Adrenal gland (tissue), 12 donors: ENCODE measurements around the gene ATP13A2. TPM values are rescaled to one million over a fixed set of nuclear protein-coding genes. Genes with fewer than 3 reads are reported as not detected.

Experiments
- DNase-seq, 7 donors: peaks; one replicate each; pipeline ENCODE4 v3.0.0-alpha.2; 2019 to 2020
- H3K27ac ChIP-seq, 5 donors: fragments of 200-600 bp; sonication (generic) in 4 of 5; 1 replicate in 3 of 5; 2 replicates in 2 of 5; pipeline versions ENCODE4 v1.5.1 to v1.8.0; 2016 to 2020; ENCODE audit warnings: mild to moderate bottlenecking in 1 of 5
- H3K27me3 ChIP-seq: fragments of 200-600 bp; 2 replicates; pipeline ENCODE4 v1.8.0; 2021
- H3K36me3 ChIP-seq, 2 donors: fragments of 200-600 bp; replicated peaks in 1 of 2; 1 replicate in 1 of 2; 2 replicates in 1 of 2; pipeline versions ENCODE4 v1.5.1 to v1.8.0; 2018 to 2022
- H3K4me1 ChIP-seq, 2 donors: fragments of 200-600 bp; replicated peaks in 1 of 2; 1 replicate in 1 of 2; 2 replicates in 1 of 2; pipeline versions ENCODE4 v1.5.1 to v1.8.0; 2018 to 2021
- H3K4me3 ChIP-seq, 4 donors: fragments of 200-600 bp; sonication (generic) in 3 of 4; one replicate each; pipeline ENCODE4 v1.5.1; 2016 to 2018
- H3K9me3 ChIP-seq, 3 donors: fragments of 200-600 bp; sonication (generic) in 1 of 3; replicated peaks in 1 of 3; 1 replicate in 2 of 3; 2 replicates in 1 of 3; pipeline versions ENCODE4 v1.5.1 to v1.8.0; 2016 to 2021
- CTCF ChIP-seq, 6 experiments: fragments of 450-650 bp in 4 of 6; fragments of 200-600 bp in 2 of 6; sonication (generic) in 1 of 6; IDR thresholded peaks; 1 replicate in 5 of 6; 2 replicates in 1 of 6; pipeline versions ENCODE4 v1.5.1 to v1.8.0; 2016 to 2021; ENCODE audit warnings: antibody characterized with exemption in 6 of 6, mild to moderate bottlenecking in 2 of 6, moderate library complexity in 1 of 6
- POLR2A ChIP-seq, 2 donors: fragments of 450-650 bp; IDR thresholded peaks; one replicate each; pipeline ENCODE4 v1.6.1; 2017; ENCODE audit warnings: antibody characterized with exemption in 2 of 2, mild to moderate bottlenecking in 2 of 2, moderate library complexity in 1 of 2
- WGBS, 4 donors: extraction: QIAGEN DNeasy Blood & Tissue Kit in 2 of 4; methylation state at CpG; one replicate each; pipeline versions ENCODE4 v1.1.5 to v1.1.7; 2013 to 2017; 5-methylcytosine and 5-hydroxymethylcytosine counted together
- intact Hi-C, 2 donors: fragments of 100-400 bp; cut with DNase I; formaldehyde crosslinking; loops; one replicate each; pipeline versions ENCODE4 v1.14.1 to v1.15.0; 2022 to 2023
- polyA plus RNA-seq, 3 donors: library from polyadenylated mRNA; stranded (reverse); fragments of 200-250 nt in 2 of 3; fragments of 350-450 nt in 1 of 3; fragmentation: Illumina TruSeq in 1 of 3; extraction: RNeasy Lipid Tissue Mini Kit (QIAGEN cat#74804) in 1 of 3; gene quantifications; one replicate each; pipeline ENCODE4 v1.2.3, GENCODE V29; 2013 to 2014
- total RNA-seq, 9 donors: library from RNA; depleted of rRNA in 4 of 9; stranded (reverse); fragments of >200 nt in 4 of 9; fragments of 120-200 nt in 1 of 9; fragmentation: NEBNext Ultra II Directional in 1 of 9; extraction: Animal tissue kit (Norgen Biotek cat#: 25700) in 1 of 9; gene quantifications; one replicate each; pipeline versions ENCODE4 v1.1.0 to v1.2.4, GENCODE V29; 2013 to 2023
- donor health status: healthy with polysubstance abuse.
- donor health status: Bipolar disorder and iron deficiency.
- donor health status: DM: yes; HTN: yes; CAD: no.
- donor health status: DM: no; HTN: no; CAD: no.
- donor health status: DM: no; HTN: no; CAD: no.
- donor health status: DM: yes; HTN: yes; CAD: no.

Gene ATP13A2
- total and polyA plus RNA-seq, 12 donors, result 6.0 to 82.4 (median 40.0) TPM

GRCh38 chr1:17011092-17011438 is 663 bp downstream of the ATP13A2 start:
- Histone ChIP-seq H3K9me3 (no peaks in the 10 kb centered on the region), H3K36me3 (no peaks in the 10 kb centered on the region), H3K27ac (peak overlapping the region in 1 of 5 donors; percentile 62), H3K4me3 (peak overlapping the region; percentile 32 to 97 (median 61)), H3K4me1 (peaks cover 11 to 29% of the 10 kb centered on the region in 2 donors), H3K27me3 (no peaks in the 10 kb centered on the region)
- 0 to 3% (median 2%) methylated on average over 13 to 15 of the region's 15 CpGs; no CpG with 5 or more reads in 1 of the 4 donors for WGBS, 4 donors
- TF ChIP-seq POLR2A (IDR thresholded peaks at IDR 0.05) (no peak), CTCF (IDR thresholded peaks at IDR 0.05) (no peak)
- intact Hi-C loops, result no loop called here
- DNase-seq, result no peak

GRCh38 chr1:17009706-17010105 is 2.0 kb downstream of the ATP13A2 start:
- Histone ChIP-seq H3K27ac (no peak overlapping the region), H3K27me3 (no peaks in the 10 kb centered on the region), H3K4me3 (no peak overlapping the region), H3K9me3 (no peaks in the 10 kb centered on the region), H3K4me1 (peaks cover 11 to 27% of the 10 kb centered on the region in 2 donors), H3K36me3 (peaks cover 0 to 10% of the 10 kb centered on the region in 2 donors)
- 50 to 83% (median 58%) methylated on average over 3 to 4 of the region's 4 CpGs for WGBS, 4 donors
- no peak for DNase-seq
- intact Hi-C loops, result no loop called here
- TF ChIP-seq CTCF (IDR thresholded peaks at IDR 0.05) (no peak), POLR2A (IDR thresholded peaks at IDR 0.05) (no peak)

- 89 to 95% (median 93%) methylated on average over 15 of the region's 15 CpGs for WGBS, 4 donors
- intact Hi-C loops, result no loop called here
- no peak overlapping the region for H3K27ac ChIP-seq
- H3K9me3 ChIP-seq, result no peaks in the 10 kb centered on the region
- no peaks in the 10 kb centered on the region for H3K27me3 ChIP-seq
- TF ChIP-seq POLR2A (IDR thresholded peaks at IDR 0.05) (no peak), CTCF (IDR thresholded peaks at IDR 0.05) (no peak)
- no peak for DNase-seq
- H3K36me3 ChIP-seq, result peaks cover 0 to 20% of the 10 kb centered on the region in 2 donors
- no peak overlapping the region for H3K4me3 ChIP-seq
- H3K4me1 ChIP-seq, result peaks cover 14 to 36% of the 10 kb centered on the region in 2 donors
Observed at GRCh38 chr1:17008208-17008855, 3.4 kb downstream of the ATP13A2 start.

GRCh38 chr1:17007121-17007520 is 4.6 kb downstream of the ATP13A2 start:
- Histone ChIP-seq H3K9me3 (no peaks in the 10 kb centered on the region), H3K4me3 (no peak overlapping the region), H3K36me3 (peaks cover 0 to 31% of the 10 kb centered on the region in 2 donors), H3K4me1 (peaks cover 14 to 31% of the 10 kb centered on the region in 2 donors), H3K27me3 (no peaks in the 10 kb centered on the region), H3K27ac (no peak overlapping the region)
- TF ChIP-seq CTCF (IDR thresholded peaks at IDR 0.05), result no peak
- no peak for TF ChIP-seq POLR2A (IDR thresholded peaks at IDR 0.05)
- intact Hi-C loops, result no loop called here
- DNase-seq, result no peak
- WGBS, 4 donors, result 91 to 95% (median 92%) methylated on average over 5 to 8 of the region's 8 CpGs
